SIG-M5 treated with dmso at 0.1 percent for 504 hours (cell line): ENCODE data around the gene GATAD2B.
"Not testable (repeated sequence)": the region's sequence is repeated elsewhere in the genome, so short reads cannot be mapped to it uniquely, and the experiment has no call there.

Experiments
- DNase-seq: peaks from one replicate; lab custom pipeline; 2025; ENCODE audit not compliant: unreplicated experiment; lab: John Stamatoyannopoulos, UW

Gene GATAD2B

GRCh38 chr1:153840774-153841173 is 82.0 kb downstream of the GATAD2B start:
- DNase-seq, result not testable (repeated sequence)

DNA sequence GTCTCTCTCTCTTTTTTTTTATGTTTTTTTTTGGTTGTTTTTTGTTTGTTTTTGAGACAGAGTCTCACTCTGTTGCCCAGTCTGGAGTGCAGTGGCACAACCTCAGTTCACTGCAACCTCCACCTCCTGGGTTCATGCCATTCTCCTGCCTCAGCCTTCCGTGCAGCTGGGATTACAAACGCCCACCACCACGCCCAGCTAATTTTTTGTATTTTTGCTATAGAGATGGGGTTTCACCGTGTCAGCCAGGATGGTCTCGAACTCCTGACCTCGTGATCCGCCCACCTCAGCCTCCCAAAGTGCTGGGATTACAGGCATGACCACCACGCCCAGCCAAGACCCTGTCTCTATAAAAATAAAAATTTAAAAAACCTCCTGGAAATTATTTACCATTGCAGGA is 88.8 kb downstream of the GATAD2B start:
- DNase-seq, result not testable (repeated sequence)

DNA sequence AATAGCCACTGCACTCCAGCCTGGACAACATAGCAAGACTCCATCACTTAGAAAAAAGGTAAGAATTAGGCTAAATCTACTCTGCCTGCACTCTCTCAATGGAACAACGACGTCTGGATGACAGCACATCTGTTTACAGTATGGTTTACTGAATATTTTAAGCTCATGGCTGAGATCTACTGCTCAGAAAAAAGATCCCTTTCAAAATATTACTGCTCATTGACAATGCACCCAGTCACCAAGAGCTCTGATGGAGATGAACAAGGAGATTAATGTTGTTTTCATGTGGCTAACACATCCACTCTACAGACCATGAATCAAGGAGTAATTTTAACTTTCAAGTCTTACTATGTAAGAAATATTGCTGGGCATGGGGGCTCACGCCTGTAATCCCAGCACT is 89.6 kb downstream of the GATAD2B start:
- DNase-seq, result no peak

GRCh38 chr1:153832293-153832692 is 90.5 kb downstream of the GATAD2B start:
- peak; percentile 20 for DNase-seq

- DNase-seq, result no peak
These were observed 91.7 kb downstream of the GATAD2B start for GRCh38 chr1:153831026-153831425.

DNA sequence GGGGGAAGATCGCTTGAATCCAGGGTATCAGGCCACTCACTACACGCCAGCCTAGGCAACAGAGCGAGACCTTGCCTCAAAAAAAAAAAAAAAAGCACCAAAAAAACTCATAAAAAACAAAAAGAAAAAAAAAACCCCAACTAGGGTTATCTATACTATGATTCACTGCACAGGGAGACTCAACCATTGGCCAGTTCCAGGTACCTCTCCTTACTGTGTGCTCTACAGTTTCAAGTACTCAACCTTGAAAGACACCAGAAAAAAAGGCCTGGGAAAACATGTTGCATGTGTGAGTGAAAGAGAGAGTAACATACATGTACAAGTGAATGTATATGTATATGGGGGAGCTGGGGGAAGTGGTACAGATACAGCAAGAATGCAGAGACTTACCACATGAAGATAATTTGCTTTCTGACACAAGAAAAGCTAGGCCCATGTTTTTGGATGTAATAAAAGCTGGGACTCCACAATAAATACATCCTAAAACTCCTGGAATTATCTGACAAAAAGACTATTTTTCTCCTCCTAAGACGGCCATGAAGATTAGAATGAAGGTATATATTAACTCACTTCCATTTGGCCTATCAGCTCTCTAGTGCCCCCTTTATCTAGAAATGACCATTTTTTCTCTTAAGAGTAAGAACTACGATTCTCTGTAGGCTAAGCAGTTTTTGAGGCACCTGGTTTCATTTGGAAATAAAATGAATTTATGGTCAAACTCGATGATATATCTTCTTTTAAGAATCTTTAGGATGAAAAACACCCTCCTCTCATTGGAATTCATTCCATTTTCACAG is 95.4 kb downstream of the GATAD2B start:
- no peak for DNase-seq

- no peak for DNase-seq
These were observed 103.9 kb downstream of the GATAD2B start for GRCh38 chr1:153818876-153819275.

DNA sequence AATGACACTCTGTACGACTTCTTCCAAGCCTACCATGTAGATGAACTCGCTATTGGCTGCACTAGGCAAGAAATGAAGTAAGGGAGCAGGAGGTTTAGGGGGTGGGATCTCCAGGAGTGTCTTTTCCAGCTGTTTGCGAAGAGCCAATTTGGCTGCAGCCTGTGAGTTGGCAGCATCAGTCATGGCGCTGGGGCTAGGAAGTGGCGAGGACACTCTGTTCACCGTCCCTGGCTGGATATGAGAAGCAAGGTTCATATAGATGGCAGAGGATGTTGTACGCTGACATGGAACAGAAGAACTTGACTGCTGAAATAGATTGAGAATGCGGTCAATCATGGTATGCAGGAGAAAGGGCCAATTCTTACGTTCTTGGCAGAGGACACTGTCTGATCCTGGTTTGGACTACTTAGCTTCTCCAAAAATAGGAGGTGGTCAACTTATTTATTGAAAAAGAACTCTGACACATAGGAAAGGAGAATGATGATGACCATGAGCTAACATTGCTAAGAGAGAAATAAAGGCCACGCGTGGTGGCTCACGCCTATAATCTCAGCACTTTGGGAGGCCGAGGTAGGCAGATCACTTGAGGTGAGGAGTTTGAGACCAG is 106.4 kb downstream of the GATAD2B start:
- DNase-seq, result no peak

DNA sequence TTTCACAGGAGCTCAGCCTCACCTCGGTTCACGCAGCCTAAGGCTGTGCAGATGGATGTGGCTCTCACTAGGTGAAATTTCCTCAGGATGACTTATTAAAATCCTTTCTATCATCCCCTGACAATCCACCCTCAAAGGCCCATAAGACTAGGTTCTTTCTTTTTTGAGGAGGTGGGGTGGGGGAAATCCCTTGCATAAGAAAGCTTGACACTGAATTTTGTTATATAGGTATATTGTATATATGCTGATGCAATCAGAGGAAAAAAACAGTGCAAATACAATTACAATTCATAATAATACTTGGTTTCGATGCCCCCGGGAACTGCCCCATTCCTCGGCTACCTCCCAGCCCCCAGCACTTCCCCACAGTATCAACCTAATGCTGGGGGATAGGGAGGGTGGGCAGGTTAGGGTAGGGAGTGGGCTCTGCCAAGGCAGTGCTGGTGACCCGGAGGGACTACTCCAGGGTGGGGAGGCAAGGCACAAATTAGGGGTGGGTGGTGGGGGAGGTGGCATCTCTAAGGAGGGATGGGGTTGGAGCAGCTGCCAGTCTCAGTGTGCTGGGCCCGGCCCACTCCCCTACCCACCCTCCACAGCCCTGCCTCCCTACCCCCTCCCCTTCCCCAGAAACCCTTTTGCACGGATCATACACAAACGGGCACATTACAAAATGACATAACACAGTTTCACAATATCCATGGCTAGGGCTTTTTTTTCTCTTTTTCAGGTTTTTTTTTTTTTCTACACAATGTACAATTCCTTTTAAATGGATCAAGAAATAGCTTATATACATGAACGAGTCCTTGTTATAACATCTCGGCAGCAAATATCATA is 116.7 kb downstream of the GATAD2B start:
- DNase-seq, result peak; percentile 72

DNA sequence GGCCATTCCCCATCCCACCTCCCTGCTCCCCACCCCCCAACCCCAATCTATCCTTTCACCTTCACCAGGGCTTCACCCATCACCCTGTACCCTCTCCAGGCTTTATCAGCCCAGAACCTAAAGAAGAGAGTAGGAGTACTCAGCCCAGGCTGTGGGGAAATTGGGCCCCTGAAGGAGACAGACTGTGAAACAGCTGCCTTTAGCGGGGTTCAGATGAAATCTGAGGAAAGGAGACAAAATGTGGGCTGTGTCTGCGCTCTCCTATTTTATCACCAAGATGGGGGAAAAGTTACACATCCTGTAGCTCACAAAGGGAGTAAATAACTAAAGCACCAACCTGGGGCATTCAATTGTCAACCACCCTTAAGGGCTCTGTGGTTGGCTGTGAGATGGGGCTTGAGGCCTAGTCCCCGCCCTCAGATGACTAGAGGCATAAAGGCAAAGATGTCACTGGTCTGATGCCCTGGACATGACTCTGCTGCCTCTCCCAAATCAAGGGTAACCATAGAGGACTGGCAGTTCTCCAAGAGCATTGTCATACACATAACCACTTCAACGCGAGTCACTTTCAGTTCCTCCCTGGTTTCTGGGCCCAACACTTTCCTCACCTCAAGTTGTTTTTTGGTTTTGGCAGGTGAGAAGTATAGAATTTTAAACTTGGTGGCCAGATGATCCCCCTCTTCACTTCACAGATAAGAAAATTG is 117.6 kb downstream of the GATAD2B start:
- peak; percentile 99 for DNase-seq

GRCh38 chr1:153804112-153804511 is 118.7 kb downstream of the GATAD2B start:
- DNase-seq, result no peak

GRCh38 chr1:153803470-153804056 is 119.2 kb downstream of the GATAD2B start:
- no peak for DNase-seq

DNA sequence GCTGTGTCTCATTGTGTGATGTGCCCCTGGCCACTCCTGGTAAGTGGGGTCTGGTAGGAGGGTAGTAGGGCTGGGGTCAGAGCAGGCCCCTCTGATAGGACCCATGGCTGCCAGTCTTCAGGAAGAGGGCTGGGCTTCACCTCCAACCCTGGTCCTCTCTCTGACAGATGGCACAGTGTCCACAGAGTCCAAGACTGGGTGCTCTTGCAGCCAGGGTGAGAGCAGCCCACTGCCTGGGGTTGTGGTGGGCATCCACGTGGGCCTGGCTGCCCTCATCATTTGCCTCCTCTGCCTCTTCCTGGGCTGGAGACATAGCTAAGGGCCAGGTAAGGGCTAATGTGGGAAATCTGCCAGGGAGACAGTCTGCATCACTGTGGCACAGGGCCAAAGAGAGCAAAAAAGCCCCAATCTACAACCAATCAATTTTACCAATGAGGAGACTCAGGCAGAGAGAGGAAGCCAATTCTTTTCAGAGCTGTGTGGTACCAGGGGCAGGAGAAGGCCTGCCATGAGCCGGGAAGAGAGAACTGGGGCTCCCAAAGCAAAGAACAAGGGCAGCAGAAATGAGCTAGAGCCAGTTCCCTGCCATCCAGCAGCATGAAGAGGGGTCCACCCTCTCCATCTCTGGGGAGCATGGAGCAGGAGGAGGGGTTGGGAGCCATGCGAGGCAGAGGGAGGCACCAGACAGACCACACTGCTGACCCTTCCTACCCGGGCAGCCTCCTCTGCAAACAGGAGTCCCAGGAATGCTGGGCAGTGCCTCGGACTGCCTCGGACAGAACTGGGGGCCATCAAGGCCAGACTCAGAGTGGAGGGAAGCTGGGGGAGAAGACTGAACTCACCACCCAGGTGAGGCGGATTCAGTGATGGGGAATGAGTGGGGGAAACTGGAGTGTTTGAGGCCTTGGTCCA is 120.7 kb downstream of the GATAD2B start:
- no peak for DNase-seq

- no peak for DNase-seq
These were observed 121.6 kb downstream of the GATAD2B start for GRCh38 chr1:153801028-153801625.

DNA sequence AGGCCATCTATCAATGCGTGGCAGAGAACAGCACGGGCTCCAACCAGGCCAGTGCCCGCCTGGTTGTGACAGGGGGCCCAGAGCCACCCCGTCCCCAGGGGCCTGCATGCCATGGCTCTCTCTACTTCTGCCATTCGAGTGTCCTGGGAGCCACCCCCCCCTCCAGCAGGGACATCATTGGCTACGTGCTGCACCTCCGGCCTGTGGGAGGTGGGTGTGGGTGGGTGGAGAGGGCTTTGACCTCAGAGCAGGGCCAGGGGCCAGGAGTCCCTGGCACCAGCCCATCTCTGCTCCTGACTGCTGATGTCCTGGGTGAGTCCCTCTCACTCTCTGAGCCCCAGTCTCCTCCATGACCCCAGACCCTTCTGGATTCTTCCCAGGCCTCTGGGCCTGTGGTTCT is 122.3 kb downstream of the GATAD2B start:
- DNase-seq, result no peak

DNA sequence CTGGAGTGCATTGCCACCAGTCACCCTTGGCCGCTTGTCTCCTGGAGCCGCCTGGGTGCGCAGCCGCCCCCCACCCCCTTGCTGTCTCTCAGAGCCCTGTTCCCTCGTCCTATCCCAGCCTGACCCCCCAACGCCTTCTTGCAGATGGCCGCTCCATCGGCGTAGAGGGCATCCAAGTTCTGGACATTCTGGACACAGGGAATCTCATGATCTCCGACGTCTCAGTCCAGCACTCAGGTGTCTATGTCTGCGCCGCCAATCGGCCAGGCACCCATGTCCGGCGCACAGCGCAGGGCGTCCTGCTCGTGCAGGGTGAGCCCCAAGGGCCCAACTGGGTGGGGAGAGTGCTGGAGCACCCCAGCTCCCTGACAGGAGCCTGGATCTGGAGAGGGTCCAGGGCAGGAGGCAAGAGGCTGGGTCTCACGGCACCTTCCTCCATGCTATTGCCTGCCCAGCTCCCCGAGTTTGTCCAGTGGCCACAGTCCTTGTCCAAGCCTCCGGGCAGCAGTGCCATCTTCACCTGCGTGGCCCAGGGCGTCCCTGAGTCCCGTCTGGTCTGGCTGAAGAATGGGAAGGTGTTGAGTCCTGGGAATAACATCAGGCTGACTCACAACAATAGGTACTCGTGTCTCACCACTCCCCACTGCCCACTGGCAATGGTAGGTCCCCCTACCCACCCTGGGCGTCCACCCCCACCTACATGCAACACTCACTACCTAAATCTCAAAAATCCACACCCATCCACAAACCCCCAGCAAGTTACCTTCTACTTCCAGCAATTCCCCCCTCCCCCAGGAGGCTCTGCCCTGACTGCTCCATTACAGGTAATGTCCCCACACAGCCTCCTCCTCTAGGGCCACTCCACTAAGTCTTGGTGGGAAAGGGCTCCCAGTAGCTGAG is 123.0 kb downstream of the GATAD2B start:
- DNase-seq, result no peak

GRCh38 chr1:153799016-153799415 is 123.8 kb downstream of the GATAD2B start:
- no peak for DNase-seq

- no peak for DNase-seq
These were observed 124.3 kb downstream of the GATAD2B start for GRCh38 chr1:153798468-153798780.
